Measurements from ENCODE around the gene DMWD. TPM values are rescaled to one million over a fixed set of nuclear protein-coding genes. Genes with fewer than 3 reads are reported as not detected.

Gene DMWD
- polyA plus RNA-seq, 1 donor (not counting 4 experiments of a cell fraction or from before 2014, with no cell fraction given), result 10.1 TPM

DNA sequence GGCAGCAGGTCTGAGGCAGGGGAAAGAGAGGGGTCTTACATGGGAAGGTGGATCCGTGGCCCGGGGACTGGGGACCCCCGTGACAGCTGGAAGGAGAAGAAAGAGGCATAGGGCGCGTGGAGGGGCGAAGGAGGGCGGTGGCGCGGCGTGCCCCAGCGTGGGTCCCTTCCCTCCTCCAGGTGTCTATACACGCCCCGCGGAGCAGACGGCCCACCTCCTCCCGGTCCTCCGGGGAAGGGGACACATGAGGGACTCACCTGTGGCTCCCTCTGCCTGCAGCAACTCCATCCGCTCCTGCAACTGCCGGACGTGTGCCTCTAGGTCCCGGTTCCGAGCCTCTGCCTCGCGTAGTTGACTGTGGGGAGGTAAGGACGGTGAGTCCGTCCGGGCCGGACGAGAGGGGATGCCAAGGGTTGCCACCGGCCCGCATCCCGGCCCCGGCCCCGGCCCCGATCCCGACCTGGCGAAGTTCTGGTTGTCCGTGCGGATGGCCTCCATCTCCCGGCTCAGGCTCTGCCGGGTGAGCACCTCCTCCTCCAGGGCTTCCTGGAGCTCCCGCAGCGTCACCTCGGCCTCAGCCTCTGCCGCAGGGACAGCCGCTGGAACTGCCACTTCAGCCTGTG, 21.2 kb downstream of the DMWD start:
- dilution Hi-C loops (cut with MboI; ENCODE audit: extremely low pct_ligation_motif_present, low sequenced_read_pairs), result no loop called here
- TF ChIP-seq EZH2 (IDR thresholded peaks at IDR 0.05; ENCODE audit: low read length), result no peak
- TF ChIP-seq, protein P1, sequence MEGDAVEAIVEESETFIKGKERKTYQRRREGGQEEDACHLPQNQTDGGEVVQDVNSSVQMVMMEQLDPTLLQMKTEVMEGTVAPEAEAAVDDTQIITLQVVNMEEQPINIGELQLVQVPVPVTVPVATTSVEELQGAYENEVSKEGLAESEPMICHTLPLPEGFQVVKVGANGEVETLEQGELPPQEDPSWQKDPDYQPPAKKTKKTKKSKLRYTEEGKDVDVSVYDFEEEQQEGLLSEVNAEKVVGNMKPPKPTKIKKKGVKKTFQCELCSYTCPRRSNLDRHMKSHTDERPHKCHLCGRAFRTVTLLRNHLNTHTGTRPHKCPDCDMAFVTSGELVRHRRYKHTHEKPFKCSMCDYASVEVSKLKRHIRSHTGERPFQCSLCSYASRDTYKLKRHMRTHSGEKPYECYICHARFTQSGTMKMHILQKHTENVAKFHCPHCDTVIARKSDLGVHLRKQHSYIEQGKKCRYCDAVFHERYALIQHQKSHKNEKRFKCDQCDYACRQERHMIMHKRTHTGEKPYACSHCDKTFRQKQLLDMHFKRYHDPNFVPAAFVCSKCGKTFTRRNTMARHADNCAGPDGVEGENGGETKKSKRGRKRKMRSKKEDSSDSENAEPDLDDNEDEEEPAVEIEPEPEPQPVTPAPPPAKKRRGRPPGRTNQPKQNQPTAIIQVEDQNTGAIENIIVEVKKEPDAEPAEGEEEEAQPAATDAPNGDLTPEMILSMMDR (optimal IDR thresholded peaks at IDR 0.05 in 1 of 3, IDR thresholded peaks at IDR 0.05 in 1 of 3, conservative IDR thresholded peaks at IDR 0.05 in 1 of 3; ENCODE audit: extremely low read depth in 1 of 3, insufficient read depth in 2 of 3, low read length in 3 of 3), result no peak
- no peaks in the 10 kb centered on the region for H3K9me3 ChIP-seq (ENCODE audit: control insufficient read depth, low read depth, low read length)
- H3K79me2 ChIP-seq (ENCODE audit: control insufficient read depth, insufficient read depth, low read length), result no peaks in the 10 kb centered on the region
- H3K4me2 ChIP-seq (ENCODE audit: control insufficient read depth, extremely low read depth, insufficient read depth, low read depth, low read length), result peak overlapping the region; percentile 98
- no peak overlapping the region for H3K9ac ChIP-seq (ENCODE audit: control insufficient read depth, extremely low read depth, insufficient read depth, low read length)
- peak overlapping the region in 1 of 3 experiments; percentile 49 for H3K4me3 ChIP-seq (ENCODE audit: control insufficient read depth in 2 of 3, extremely low read depth in 1 of 3, insufficient read depth in 2 of 3, low read depth in 1 of 3, low read length in 3 of 3)
- H3K36me3 ChIP-seq (ENCODE audit: control insufficient read depth in 2 of 2, extremely low read depth in 1 of 2, insufficient read depth in 2 of 2, low read length in 2 of 2), result peaks cover 0 to 4% of the 10 kb centered on the region in 2 experiments
- no peaks in the 10 kb centered on the region for H3K27me3 ChIP-seq (ENCODE audit: control insufficient read depth, extremely low read depth, insufficient read depth, low read length)
- H4K20me1 ChIP-seq (ENCODE audit: control insufficient read depth, extremely low read depth, insufficient read depth, low read length), result peaks cover 6% of the 10 kb centered on the region
- no peak overlapping the region for H2AFZ ChIP-seq (ENCODE audit: control insufficient read depth, low read length)
- DNase-seq (ENCODE audit: low read depth, low spot score) (no peak), FAIRE-seq (no peak)
- no peaks in the 10 kb centered on the region for H3K9me1 ChIP-seq (ENCODE audit: control insufficient read depth, extremely low read depth, insufficient read depth, low read length)
- no peak overlapping the region for H3K27ac ChIP-seq (ENCODE audit: control insufficient read depth, insufficient read depth, low read length)
- peaks cover 15% of the 10 kb centered on the region for H3K4me1 ChIP-seq (ENCODE audit: control insufficient read depth, extremely low read depth, insufficient read depth, low read length)

DNA sequence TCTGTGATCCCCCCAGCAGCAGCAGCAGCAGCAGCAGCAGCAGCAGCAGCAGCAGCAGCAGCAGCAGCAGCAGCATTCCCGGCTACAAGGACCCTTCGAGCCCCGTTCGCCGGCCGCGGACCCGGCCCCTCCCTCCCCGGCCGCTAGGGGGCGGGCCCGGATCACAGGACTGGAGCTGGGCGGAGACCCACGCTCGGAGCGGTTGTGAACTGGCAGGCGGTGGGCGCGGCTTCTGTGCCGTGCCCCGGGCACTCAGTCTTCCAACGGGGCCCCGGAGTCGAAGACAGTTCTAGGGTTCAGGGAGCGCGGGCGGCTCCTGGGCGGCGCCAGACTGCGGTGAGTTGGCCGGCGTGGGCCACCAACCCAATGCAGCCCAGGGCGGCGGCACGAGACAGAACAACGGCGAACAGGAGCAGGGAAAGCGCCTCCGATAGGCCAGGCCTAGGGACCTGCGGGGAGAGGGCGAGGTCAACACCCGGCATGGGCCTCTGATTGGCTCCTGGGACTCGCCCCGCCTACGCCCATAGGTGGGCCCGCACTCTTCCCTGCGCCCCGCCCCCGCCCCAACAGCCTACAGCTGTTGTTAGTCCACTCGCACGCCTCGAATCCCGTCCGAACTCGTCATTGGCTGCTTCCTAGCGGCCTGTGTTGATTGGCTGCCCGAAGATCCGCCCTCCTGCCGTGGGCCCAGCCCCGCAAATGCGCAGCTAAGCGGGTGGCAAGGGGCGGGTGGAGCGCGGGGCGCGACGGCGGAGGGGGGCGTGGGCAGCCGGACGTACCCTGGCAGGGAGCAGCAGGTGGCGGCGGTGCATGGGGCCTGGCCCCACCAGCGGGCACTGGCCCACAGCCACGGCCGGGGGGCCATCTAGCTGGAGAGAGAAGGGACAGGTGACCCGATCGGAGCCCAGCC, 22.2 kb downstream of the DMWD start:
- TF ChIP-seq EZH2 (IDR thresholded peaks at IDR 0.05; ENCODE audit: low read length), result no peak
- TF ChIP-seq, protein P1 (optimal IDR thresholded peaks at IDR 0.05 in 1 of 3, IDR thresholded peaks at IDR 0.05 in 1 of 3, conservative IDR thresholded peaks at IDR 0.05 in 1 of 3; ENCODE audit: extremely low read depth in 1 of 3, insufficient read depth in 2 of 3, low read length in 3 of 3), result peak; percentile 57 to 95 (median 74)
- Histone ChIP-seq H3K27ac (ENCODE audit: control insufficient read depth, insufficient read depth, low read length) (peak overlapping the region; percentile 54), H3K4me3 (ENCODE audit: control insufficient read depth in 2 of 3, extremely low read depth in 1 of 3, insufficient read depth in 2 of 3, low read depth in 1 of 3, low read length in 3 of 3) (peak overlapping the region; percentile 41 to 80 (median 73)), H2AFZ (ENCODE audit: control insufficient read depth, low read length) (peak overlapping the region; percentile 43), H3K4me2 (ENCODE audit: control insufficient read depth, extremely low read depth, insufficient read depth, low read depth, low read length) (peak overlapping the region; percentile 98), H3K9ac (ENCODE audit: control insufficient read depth, extremely low read depth, insufficient read depth, low read length) (peak overlapping the region; percentile 72), H3K27me3 (ENCODE audit: control insufficient read depth, extremely low read depth, insufficient read depth, low read length) (no peaks in the 10 kb centered on the region), H3K9me1 (ENCODE audit: control insufficient read depth, extremely low read depth, insufficient read depth, low read length) (no peaks in the 10 kb centered on the region), H3K4me1 (ENCODE audit: control insufficient read depth, extremely low read depth, insufficient read depth, low read length) (peaks cover 15% of the 10 kb centered on the region), H3K79me2 (ENCODE audit: control insufficient read depth, insufficient read depth, low read length) (no peaks in the 10 kb centered on the region), H4K20me1 (ENCODE audit: control insufficient read depth, extremely low read depth, insufficient read depth, low read length) (peaks cover 6% of the 10 kb centered on the region), H3K36me3 (ENCODE audit: control insufficient read depth in 2 of 2, extremely low read depth in 1 of 2, insufficient read depth in 2 of 2, low read length in 2 of 2) (peaks cover 0 to 4% of the 10 kb centered on the region in 2 experiments), H3K9me3 (ENCODE audit: control insufficient read depth, low read depth, low read length) (no peaks in the 10 kb centered on the region)
- dilution Hi-C loops (cut with MboI; ENCODE audit: extremely low pct_ligation_motif_present, low sequenced_read_pairs), result no loop called here
- FAIRE-seq, result peak; percentile 70
- peak; percentile 92 for DNase-seq (ENCODE audit: low read depth, low spot score)
